A673 (cell line): ENCODE measurements around the gene RAB33A.

Experiments
- CTCF ChIP-seq: fragments of 300-800, 200-600 bp; sonication (generic); conservative IDR thresholded peaks from 2 replicates; pipeline ENCODE4 v1.5.1; 2017; ENCODE audit warnings: low read depth, mild to moderate bottlenecking, antibody characterized with exemption, low read length, moderate library complexity, mixed read lengths
- EZH2 ChIP-seq: fragments of 200-600 bp; sonication (generic); IDR thresholded peaks from 2 replicates; pipeline ENCODE4 v1.6.1; 2017; ENCODE audit warnings: borderline replicate concordance, low read depth, mild to moderate bottlenecking, mixed read lengths, antibody characterized with exemption, low read length; ENCODE audit not compliant: poor library complexity, severe bottlenecking

- TF ChIP-seq CTCF: no peak
- no peak for TF ChIP-seq EZH2
Observed at GRCh38 chrX:130139474-130140201, 32.1 kb upstream of the RAB33A start.
